GM10266 (cell line): ENCODE data around the gene ZNF296.
A peak's percentile ranks its signal among the peaks of the same experiment; 100 is the strongest.

Experiments
- DNase-seq: peaks from one replicate; pipeline ENCODE4 v3.0.0; 2012; ENCODE audit errors: extremely low spot score
- TF ChIP-seq, protein P1 (sequence below): IDR thresholded peaks from 2 replicates; pipeline ENCODE4 v1.5.1; 2012; ENCODE audit warnings: mild to moderate bottlenecking, low read depth; ENCODE audit not compliant: control insufficient read depth, insufficient read depth; ENCODE audit errors: missing control alignments

Gene ZNF296

DNA sequence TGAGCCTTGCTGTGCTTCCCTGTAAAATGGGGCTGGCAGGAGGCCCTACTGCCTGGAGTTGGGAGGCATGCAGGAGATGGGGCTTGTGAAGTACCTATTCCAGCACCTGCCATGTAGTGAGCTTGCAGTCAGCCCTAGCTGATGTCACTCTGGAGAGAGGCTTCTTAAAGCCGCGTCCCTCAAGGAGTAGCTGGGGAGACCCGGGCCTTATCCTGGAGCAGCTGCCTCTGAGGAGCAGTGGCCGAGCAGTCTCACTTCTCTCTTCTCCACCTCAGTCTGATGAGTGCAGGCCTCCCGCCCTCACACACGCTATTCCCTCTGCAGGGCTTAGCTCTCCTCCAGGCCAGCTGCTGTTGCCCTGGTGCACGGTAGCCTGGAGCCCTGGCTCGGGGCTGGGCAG lies 19.4 kb downstream of the ZNF296 start:
- no peak for DNase-seq
- TF ChIP-seq, protein P1, sequence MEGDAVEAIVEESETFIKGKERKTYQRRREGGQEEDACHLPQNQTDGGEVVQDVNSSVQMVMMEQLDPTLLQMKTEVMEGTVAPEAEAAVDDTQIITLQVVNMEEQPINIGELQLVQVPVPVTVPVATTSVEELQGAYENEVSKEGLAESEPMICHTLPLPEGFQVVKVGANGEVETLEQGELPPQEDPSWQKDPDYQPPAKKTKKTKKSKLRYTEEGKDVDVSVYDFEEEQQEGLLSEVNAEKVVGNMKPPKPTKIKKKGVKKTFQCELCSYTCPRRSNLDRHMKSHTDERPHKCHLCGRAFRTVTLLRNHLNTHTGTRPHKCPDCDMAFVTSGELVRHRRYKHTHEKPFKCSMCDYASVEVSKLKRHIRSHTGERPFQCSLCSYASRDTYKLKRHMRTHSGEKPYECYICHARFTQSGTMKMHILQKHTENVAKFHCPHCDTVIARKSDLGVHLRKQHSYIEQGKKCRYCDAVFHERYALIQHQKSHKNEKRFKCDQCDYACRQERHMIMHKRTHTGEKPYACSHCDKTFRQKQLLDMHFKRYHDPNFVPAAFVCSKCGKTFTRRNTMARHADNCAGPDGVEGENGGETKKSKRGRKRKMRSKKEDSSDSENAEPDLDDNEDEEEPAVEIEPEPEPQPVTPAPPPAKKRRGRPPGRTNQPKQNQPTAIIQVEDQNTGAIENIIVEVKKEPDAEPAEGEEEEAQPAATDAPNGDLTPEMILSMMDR = no peak

DNA sequence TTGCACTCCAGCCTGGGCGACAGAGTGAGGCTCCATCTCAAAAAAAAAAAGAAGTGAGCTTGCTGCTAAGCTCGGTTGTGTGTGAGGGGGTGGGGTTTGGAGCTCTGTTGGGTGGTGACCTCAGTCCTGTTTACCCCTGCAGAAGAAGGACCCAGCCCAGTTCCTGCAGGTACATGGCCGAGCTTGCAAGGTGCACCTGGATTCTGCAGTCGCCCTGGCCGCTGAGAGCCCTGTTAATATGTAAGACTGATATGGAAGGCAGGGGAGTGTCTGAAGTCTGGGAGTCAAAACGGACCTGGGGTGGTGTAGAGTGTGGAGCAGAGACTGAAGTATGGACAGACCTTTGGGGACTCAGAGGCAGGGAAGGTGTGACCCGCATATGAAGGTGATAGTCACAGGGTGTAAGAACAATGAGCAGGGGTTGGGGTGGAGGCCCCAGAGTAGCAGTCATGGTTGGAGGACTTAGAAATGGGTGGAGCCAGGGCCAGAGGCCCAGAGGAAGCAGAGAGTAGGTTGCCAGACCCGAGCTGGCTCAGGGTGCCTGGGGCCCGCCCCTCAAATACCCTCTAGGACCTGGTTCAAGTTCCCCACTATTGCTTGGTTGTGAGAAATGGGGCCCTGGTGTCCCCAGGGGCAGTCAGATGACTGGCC lies 24.2 kb downstream of the ZNF296 start:
- TF ChIP-seq, protein P1 = no peak
- no peak for DNase-seq

DNA sequence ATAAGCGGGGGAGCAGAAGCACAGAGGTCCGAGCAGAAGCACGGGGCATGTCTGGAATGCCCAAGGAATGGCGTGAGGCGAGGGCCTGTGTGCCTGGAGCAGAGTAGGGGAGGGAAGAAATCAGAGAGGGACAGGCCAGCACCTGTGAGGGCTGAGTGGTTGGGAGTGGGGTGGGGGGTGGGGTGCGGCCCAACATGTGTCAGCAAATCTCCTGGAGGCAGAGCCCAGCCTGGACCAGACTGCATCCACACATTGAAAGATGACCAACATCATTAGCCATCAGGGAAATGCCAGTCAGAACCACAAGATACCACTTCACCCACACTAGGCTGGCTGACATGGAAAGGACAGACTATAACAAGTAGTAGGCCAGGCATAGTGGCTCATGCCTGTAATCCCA lies 26.2 kb downstream of the ZNF296 start:
- TF ChIP-seq, protein P1 = no peak
- no peak for DNase-seq

DNA sequence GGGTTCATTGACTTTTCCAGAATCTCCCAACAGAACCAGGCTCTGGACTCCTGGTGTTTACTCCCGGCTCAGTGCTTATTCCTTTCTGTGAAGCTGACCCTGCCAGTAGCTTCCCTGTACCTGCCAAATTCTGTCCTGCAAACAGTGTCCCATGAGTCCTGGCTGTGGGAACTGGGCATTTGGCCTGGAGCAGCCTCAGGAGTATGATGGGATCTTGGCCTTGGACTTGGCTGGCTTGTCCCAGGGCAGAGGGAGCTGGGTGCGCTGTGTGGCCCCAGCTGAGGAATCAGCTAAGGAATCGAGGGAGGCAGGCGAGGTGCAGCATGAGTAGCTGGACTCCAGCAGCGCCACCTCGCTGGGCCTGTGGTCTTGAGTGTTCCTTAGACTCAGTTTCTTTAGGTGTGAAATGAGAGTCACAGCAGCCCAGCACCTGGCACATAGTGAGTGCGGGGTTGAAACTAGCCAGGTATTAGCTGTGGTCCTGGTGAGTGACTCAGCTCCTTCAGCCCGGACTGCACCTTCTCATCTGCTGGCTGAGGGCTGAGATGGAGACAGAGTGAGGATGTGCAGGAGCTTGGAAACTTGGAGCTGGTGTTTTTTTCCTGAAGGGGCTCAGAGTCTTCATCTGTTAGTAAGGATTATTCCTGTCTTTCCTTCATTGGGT lies 27.1 kb downstream of the ZNF296 start:
- no peak for DNase-seq
- TF ChIP-seq, protein P1 = no peak

DNA sequence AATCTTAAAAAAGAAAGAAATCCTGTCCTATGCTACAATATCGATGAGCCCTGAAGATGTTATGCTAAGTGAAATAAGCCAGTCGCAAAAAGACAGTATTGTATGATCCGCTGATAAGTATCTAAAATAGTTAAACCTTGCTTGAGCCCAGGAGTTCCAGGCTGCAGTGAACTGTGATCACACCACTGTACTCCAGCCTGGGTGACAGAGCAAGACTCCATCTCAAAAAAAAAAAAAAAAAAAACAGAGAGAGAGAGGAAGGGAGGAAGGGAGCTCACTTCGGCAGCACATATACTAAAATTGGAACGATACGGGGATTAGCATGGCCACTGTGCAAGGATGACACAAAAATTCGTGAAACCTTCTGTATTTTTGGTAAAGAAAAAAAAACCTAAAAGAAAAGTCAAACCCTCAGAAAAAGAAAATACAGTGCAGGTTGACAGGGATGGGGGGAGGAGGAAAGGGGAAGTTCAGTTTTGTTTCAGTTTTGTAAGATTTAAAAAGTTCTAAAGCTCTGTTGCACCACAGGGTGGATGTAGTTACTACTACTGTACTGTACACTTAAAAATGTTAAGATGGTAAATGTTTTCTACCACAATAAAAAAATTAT lies 29.0 kb downstream of the ZNF296 start:
- TF ChIP-seq, protein P1 = no peak
- peak; percentile 67 for DNase-seq

DNA sequence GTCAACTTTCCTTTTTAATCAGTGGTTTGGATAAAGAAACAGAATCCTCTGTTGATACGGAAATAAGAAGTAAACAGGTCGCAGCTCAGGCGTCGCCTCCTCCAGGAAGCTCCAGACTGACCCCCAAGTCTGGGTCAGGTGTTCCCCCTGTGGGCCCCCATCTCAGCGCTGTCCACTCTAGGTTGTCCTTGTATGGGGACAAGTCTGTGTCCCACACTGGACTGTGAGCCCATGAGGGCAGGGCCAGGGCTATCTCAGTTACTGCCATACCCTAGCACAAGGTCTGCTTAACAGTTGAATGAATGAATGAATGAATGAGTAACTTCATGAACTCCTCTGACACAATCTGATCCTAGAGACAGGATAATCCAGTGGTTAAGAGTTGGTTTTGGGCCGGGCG lies 29.9 kb downstream of the ZNF296 start:
- no peak for DNase-seq
- TF ChIP-seq, protein P1 = no peak

DNA sequence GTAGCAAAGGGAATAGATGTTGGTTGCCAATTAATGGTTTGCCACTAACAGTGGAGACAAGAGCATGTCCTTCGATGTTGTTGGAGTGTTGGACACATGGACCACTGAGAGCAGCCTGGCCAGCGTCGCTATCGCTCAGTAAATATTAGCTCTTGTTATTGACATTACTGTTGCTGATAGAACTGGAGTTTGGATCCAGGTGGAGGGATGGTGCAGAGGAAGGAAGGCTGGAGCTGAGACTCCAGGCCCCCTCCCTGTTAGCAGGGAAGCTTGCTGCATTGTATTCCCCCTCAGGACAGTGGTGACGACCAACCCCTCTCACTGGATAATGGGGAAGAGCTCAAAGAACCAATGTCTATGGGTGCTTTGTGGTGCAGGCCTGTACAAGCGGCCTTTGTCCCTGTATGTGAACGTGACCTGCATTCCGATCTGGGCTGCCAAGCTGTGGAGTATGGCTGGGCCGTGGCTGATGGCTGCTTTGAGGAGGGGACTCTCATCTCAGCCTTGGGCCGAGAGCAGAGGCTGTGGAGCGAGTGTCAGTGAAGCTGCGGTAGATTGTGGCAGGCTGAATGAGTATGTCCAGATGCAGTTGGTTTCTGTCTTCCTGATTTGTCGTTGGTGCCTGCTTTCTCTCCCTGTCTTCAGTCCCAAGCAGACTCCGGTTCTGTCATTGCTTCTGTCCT lies 30.5 kb downstream of the ZNF296 start:
- TF ChIP-seq, protein P1 = no peak
- no peak for DNase-seq
